ENCODE results near the gene SIAH3. TPM values are rescaled to one million over a fixed set of nuclear protein-coding genes. Genes with fewer than 3 reads are reported as not detected.

SIAH3 gene
- polyA plus RNA-seq, 1 experiment = not detected

DNA sequence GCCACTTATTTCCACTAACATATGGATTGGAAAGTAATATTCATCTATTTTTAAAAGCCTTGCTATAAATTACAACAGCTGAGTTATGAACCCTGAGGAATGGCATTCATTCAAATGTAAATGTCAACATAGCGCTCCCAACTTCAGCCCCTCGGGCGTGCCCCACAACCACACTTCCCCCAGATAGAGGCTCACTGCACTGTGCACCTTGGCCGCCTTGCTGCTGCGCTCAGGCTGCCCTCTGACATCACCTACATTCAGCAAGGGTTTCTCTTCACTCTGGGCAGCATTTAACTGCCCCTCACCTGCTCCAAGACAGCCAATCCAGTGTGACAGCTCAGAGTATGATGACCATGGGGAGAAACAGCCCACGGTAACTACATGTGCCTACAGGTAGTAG lies 35.1 kb downstream of the SIAH3 start:
- ChIA-PET POLR2A (no interaction called here), CTCF (interaction anchor here (1.2 kb wide), 1 partner anchor 193 kb away, joined by 3 read pairs; no protein-coding TSS in a partner anchor)
- no peak for TF ChIP-seq CTCF (IDR thresholded peaks at IDR 0.05; ENCODE audit: insufficient read depth, low read depth, low read length)
- peaks cover 5% of the 10 kb centered on the region for H3K27me3 ChIP-seq (ENCODE audit: control insufficient read depth, insufficient read depth, low read length)
- H3K36me3 ChIP-seq (ENCODE audit: control insufficient read depth, insufficient read depth, low read length) = no peaks in the 10 kb centered on the region
- DNase-seq (ENCODE audit: low read depth) = no peak
- no peak overlapping the region for H3K4me3 ChIP-seq (ENCODE audit: low read depth, low read length)

- H3K27me3 ChIP-seq (ENCODE audit: control insufficient read depth, insufficient read depth, low read length) = no peaks in the 10 kb centered on the region
- TF ChIP-seq CTCF (IDR thresholded peaks at IDR 0.05; ENCODE audit: insufficient read depth, low read depth, low read length) = no peak
- ChIA-PET CTCF (no interaction called here), POLR2A (no interaction called here)
- DNase-seq (ENCODE audit: low read depth) = no peak
- no peaks in the 10 kb centered on the region for H3K36me3 ChIP-seq (ENCODE audit: control insufficient read depth, insufficient read depth, low read length)
- H3K4me3 ChIP-seq (ENCODE audit: low read depth, low read length) = no peak overlapping the region
These were observed 38.7 kb downstream of the SIAH3 start for GRCh38 chr13:45812695-45813372.

GRCh38 chr13:45811891-45812694 lies 39.5 kb downstream of the SIAH3 start:
- ChIA-PET CTCF (no interaction called here), POLR2A (no interaction called here)

GRCh38 chr13:45809801-45810394 lies 41.7 kb downstream of the SIAH3 start:
- DNase-seq (ENCODE audit: low read depth) = no peak

More at GRCh38 chr13:45811891-45812694, 39.5 kb downstream of the SIAH3 start:
- DNase-seq (ENCODE audit: low read depth) = no peak
- no peak overlapping the region for H3K4me3 ChIP-seq (ENCODE audit: low read depth, low read length)
- H3K36me3 ChIP-seq (ENCODE audit: control insufficient read depth, insufficient read depth, low read length) = no peaks in the 10 kb centered on the region
- no peaks in the 10 kb centered on the region for H3K27me3 ChIP-seq (ENCODE audit: control insufficient read depth, insufficient read depth, low read length)
- TF ChIP-seq CTCF (IDR thresholded peaks at IDR 0.05; ENCODE audit: insufficient read depth, low read depth, low read length) = no peak

More at GRCh38 chr13:45809801-45810394, 41.7 kb downstream of the SIAH3 start:
- no peak for TF ChIP-seq CTCF (IDR thresholded peaks at IDR 0.05; ENCODE audit: insufficient read depth, low read depth, low read length)
- H3K36me3 ChIP-seq (ENCODE audit: control insufficient read depth, insufficient read depth, low read length) = no peaks in the 10 kb centered on the region
- no peak overlapping the region for H3K4me3 ChIP-seq (ENCODE audit: low read depth, low read length)
- POLR2A ChIA-PET = no interaction called here
- CTCF ChIA-PET = no interaction called here
- H3K27me3 ChIP-seq (ENCODE audit: control insufficient read depth, insufficient read depth, low read length) = no peaks in the 10 kb centered on the region

Data from BJ (cell line).